Large intestine (tissue), 12 donors: ENCODE results near the gene NLRP12. TPM values are rescaled to one million over a fixed set of nuclear protein-coding genes. Genes with fewer than 3 reads are reported as not detected.
"Not testable (repeated sequence)": the region's sequence is repeated elsewhere in the genome, so short reads cannot be mapped to it uniquely, and the experiment has no call there.

Experiments used
- DNase-seq, 2 donors: peaks; one replicate each; pipeline versions ENCODE4 v3.0.0 to v3.0.0-alpha.2; 2013
- H3K27ac ChIP-seq: one replicate; pipeline ENCODE4 v1.5.1; 2013; ENCODE audit warnings: low read length
- H3K27me3 ChIP-seq: 2 replicates; pipeline ENCODE4 v1.6.1; 2013; ENCODE audit warnings: low read length; ENCODE audit not compliant: control insufficient read depth, insufficient read depth
- H3K36me3 ChIP-seq: 2 replicates; pipeline ENCODE4 v1.6.1; 2013; ENCODE audit warnings: low read length; ENCODE audit not compliant: control insufficient read depth, insufficient read depth
- H3K4me1 ChIP-seq: one replicate; pipeline ENCODE4 v1.6.1; 2013; ENCODE audit warnings: low read length; ENCODE audit not compliant: control insufficient read depth, insufficient read depth
- H3K4me3 ChIP-seq: one replicate; pipeline ENCODE4 v1.5.1; 2013; ENCODE audit warnings: low read length
- H3K9me3 ChIP-seq: one replicate; pipeline ENCODE4 v1.6.1; 2013; ENCODE audit warnings: mild to moderate bottlenecking, low read depth, low read length, moderate library complexity; ENCODE audit not compliant: control insufficient read depth
- WGBS: methylation state at CpG from one replicate; pipeline ENCODE4 v1.1.5; 2013; ENCODE audit warnings: low lambda C conversion rate; ENCODE audit not compliant: insufficient coverage; 5-methylcytosine and 5-hydroxymethylcytosine counted together
- long read RNA-seq, 11 donors: transcript quantifications; one replicate each; lab custom pipeline, GENCODE V29; 2026
- polyA plus RNA-seq: library from polyadenylated mRNA; unstranded; fragments of 120-200 nt; gene quantifications from one replicate; pipeline ENCODE4 v1.2.1, GENCODE V29; 2013

The NLRP12 gene, protein sequence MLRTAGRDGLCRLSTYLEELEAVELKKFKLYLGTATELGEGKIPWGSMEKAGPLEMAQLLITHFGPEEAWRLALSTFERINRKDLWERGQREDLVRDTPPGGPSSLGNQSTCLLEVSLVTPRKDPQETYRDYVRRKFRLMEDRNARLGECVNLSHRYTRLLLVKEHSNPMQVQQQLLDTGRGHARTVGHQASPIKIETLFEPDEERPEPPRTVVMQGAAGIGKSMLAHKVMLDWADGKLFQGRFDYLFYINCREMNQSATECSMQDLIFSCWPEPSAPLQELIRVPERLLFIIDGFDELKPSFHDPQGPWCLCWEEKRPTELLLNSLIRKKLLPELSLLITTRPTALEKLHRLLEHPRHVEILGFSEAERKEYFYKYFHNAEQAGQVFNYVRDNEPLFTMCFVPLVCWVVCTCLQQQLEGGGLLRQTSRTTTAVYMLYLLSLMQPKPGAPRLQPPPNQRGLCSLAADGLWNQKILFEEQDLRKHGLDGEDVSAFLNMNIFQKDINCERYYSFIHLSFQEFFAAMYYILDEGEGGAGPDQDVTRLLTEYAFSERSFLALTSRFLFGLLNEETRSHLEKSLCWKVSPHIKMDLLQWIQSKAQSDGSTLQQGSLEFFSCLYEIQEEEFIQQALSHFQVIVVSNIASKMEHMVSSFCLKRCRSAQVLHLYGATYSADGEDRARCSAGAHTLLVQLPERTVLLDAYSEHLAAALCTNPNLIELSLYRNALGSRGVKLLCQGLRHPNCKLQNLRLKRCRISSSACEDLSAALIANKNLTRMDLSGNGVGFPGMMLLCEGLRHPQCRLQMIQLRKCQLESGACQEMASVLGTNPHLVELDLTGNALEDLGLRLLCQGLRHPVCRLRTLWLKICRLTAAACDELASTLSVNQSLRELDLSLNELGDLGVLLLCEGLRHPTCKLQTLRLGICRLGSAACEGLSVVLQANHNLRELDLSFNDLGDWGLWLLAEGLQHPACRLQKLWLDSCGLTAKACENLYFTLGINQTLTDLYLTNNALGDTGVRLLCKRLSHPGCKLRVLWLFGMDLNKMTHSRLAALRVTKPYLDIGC
- 0.03 TPM for polyA plus RNA-seq
- long read RNA-seq, donor 1, result 0 reads
- long read RNA-seq, donor 2, result 0 reads
- long read RNA-seq, donor 3, result 0 reads
- long read RNA-seq, donor 4, result 0 reads
- long read RNA-seq, donor 5, result 0 reads
- long read RNA-seq, donor 6, result 0 reads
- long read RNA-seq, donor 7, result 0 reads
- long read RNA-seq, donor 8, result 0 reads
- long read RNA-seq, donor 9, result 0 reads
- long read RNA-seq, donor 10, result 0 reads
- long read RNA-seq, donor 11, result 0 reads

DNA sequence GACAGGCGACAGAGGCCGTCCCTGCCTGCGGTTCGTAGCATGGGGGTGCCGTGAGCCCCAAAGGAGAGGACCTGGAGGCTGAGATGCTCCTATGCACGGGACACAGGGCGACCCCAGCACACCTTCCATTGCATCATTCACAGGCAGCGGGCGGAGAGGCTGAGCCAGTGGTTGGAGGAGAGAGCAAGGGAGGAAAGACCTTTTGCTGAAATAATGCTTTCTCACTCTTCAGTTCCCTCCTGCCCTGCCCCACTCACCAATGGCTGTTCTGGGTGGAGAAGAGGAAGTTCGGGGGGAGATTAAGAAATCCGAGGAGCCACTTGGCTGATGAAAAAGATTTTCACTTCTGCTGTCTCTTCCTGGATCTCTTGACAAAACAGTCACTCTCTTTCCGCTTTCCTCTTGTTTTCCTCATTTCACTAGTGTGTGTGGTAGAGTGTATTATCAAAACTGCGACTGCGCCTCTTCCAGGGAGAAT is at the start of gene NLRP12:
NLRP12 (minus strand) TSS at position 181 of the 478 bp plus-strand sequence; CDS start at position 41, 140 bp downstream.
- WGBS, result 0% methylated on average over 1 of the region's 14 CpGs
- H3K27me3 ChIP-seq, result no peaks in the 10 kb centered on the region
- no peak for DNase-seq
- no peaks in the 10 kb centered on the region for H3K9me3 ChIP-seq
- no peaks in the 10 kb centered on the region for H3K4me1 ChIP-seq
- no peak within 1 kb of the TSS for H3K27ac ChIP-seq
- no peak within 1 kb of the TSS for H3K4me3 ChIP-seq
- H3K36me3 ChIP-seq, result no peaks in the 10 kb centered on the region

DNA sequence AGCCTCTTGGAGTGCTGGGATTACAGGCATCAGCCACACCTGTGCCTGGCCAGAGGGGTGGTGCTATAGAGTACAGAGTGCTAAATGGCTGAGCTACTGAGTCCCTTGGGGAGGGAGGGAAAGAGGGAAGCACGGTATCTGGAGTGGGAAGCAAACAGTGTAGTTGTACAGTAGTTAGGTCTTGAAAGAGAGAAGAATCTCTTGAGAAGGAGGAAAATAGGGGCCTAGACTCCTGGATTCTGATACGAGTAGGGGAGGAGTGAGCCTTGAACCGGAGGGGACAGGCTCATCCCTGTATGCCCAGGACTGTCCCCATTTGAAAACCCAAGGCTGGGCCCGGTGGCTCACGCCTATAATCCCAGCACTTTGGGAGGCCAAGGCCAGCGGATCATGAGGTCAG is 48.6 kb upstream of the NLRP12 start:
- peaks cover 20% of the 10 kb centered on the region for H3K36me3 ChIP-seq
- no peak overlapping the region for H3K27ac ChIP-seq
- peaks cover 15% of the 10 kb centered on the region for H3K4me1 ChIP-seq
- H3K4me3 ChIP-seq, result no peak overlapping the region
- no peak for DNase-seq
- H3K27me3 ChIP-seq, result no peaks in the 10 kb centered on the region
- no peaks in the 10 kb centered on the region for H3K9me3 ChIP-seq
- WGBS, result 40% methylated on average over 1 of the region's 6 CpGs

DNA sequence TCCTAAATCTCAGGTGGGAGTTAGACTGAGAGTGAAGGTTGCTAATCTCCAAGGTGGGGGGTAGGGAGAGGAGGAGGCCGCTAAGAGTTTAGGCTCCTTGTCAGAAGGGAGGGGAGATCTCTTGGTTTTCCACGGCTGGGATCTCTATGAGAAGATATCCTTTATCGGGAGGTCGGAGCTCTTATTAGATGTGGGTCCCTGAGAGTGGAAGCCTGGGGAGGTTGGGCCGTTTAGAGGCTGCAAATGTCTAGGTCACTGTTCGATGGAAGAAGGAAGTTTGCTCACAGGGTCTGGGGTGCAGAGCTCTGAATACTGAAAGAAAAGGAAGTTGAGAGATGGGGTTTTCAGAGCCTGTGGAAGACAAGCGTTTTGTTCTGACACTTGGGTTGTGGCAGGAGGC is 47.3 kb upstream of the NLRP12 start:
- Histone ChIP-seq H3K27me3 (no peaks in the 10 kb centered on the region), H3K27ac (no peak overlapping the region), H3K9me3 (no peaks in the 10 kb centered on the region), H3K36me3 (peaks cover 20% of the 10 kb centered on the region), H3K4me1 (peaks cover 25% of the 10 kb centered on the region), H3K4me3 (no peak overlapping the region)
- DNase-seq, result no peak
- no CpG with 5 or more reads among the region's 7 CpGs for WGBS

DNA sequence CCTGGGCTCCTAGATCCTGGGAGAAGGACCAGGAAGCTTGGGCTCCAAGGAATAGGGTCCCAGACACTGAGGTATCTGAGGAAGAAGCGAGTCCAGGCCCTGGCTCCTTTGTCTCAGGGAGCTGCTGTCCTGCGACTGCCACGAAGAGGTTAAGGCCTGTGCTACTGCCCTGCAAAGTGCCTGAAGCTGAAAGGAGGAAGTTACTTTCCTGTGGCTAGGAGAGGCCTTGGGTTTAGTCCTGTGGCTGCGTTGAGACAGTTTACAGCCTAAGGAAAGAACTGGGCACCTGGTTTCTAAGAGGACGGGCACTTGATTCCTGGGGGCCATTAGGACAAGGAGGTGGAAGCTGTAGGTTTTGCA is 46.4 kb upstream of the NLRP12 start:
- peak overlapping the region; percentile 33 for H3K27ac ChIP-seq
- DNase-seq, result peak in 1 of 2 donors; percentile 34
- H3K36me3 ChIP-seq, result peaks cover 20% of the 10 kb centered on the region
- H3K27me3 ChIP-seq, result no peaks in the 10 kb centered on the region
- H3K4me1 ChIP-seq, result peaks cover 34% of the 10 kb centered on the region
- H3K4me3 ChIP-seq, result no peak overlapping the region
- WGBS, result no CpG with 5 or more reads among the region's 5 CpGs
- H3K9me3 ChIP-seq, result no peaks in the 10 kb centered on the region

DNA sequence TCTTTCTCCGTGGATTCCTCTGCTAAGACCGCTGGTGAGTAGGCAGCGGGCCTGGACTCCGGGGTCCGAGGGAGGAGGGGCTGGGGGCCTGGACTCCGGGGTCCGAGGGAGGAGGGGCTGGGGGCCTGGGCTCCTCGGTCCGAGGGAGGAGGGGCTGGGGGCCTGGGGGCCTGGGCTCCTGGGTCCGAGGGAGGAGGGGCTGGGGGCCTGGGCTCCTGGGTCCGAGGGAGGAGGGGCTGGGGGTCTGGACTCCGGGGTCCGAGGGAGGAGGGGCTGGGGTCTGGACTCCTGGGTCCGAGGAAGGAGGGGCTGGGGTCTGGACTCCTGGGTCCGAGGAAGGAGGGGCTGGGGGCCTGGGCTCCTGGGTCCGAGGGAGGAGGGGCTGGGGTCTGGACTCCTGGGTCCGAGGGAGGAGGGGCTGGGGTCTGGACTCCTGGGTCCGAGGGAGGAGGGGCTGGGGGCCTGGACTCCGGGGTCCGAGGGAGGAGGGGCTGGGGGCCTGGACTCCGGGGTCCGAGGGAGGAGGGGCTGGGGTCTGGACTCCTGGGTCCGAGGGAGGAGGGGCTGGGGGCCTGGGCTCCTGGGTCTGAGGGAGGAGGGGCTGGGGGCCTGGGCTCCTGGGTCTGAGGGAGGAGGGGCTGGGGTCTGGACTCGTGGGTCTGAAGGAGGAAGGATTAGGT is 45.8 kb upstream of the NLRP12 start:
- peaks cover 34% of the 10 kb centered on the region for H3K4me1 ChIP-seq
- not testable (repeated sequence) for H3K9me3 ChIP-seq, DNase-seq, H3K27me3 ChIP-seq
- peak overlapping the region; percentile 77 for H3K27ac ChIP-seq
- peak overlapping the region; percentile 81 for H3K4me3 ChIP-seq
- WGBS, result no CpG with 5 or more reads among the region's 24 CpGs
- peaks cover 19% of the 10 kb centered on the region for H3K36me3 ChIP-seq

DNA sequence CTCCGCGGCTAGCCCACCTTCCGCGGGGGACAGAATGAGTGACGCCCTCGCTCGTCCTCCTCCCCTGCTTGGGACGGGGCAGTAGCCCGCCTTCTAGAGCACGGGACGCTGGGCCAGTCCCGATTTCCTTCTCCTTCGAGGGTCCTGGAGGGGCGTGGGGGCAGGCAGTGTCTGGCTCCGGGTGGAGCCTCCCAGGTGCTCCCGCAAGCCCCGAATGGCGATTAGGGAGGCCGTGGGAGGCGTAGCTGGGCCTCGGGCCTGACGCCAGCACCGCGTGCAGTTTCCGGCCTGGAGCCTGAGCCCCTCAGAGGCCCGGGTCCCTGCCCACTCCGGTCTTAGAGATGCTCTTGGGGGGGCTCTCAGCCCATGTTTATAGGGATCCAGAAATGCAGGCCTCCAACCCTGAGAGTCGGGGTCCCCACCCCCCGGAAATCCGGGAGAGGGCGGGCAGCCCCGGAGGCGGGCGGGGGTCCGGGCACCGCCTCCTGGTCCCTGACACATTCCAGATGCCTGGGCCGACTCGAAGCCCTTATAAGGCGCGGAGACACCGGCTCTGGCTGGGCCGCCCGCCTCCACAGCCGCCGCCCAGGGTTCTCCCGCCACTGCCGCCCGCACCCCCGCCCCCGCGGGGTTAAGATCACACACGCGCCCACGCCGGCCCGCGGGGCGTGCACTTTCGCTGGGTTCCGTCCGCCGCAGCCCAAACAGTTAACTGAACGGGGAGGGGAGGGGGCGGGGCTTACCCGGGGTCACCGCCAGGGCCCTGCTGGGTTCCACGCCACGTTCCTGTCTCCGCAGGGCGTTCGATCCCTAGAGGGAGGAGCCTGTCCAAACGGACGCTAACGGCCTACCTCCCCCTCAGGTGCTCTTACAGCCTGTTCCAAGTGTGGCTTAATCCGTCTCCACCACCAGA is 45.0 kb upstream of the NLRP12 start:
- WGBS, result 0% methylated on average over 6 of the region's 75 CpGs
- no peaks in the 10 kb centered on the region for H3K9me3 ChIP-seq
- peak overlapping the region; percentile 81 for H3K4me3 ChIP-seq
- H3K36me3 ChIP-seq, result peaks cover 13% of the 10 kb centered on the region
- no peaks in the 10 kb centered on the region for H3K27me3 ChIP-seq
- DNase-seq, result peak; percentile 80 to 88
- peaks cover 38% of the 10 kb centered on the region for H3K4me1 ChIP-seq
- peak overlapping the region; percentile 77 for H3K27ac ChIP-seq

DNA sequence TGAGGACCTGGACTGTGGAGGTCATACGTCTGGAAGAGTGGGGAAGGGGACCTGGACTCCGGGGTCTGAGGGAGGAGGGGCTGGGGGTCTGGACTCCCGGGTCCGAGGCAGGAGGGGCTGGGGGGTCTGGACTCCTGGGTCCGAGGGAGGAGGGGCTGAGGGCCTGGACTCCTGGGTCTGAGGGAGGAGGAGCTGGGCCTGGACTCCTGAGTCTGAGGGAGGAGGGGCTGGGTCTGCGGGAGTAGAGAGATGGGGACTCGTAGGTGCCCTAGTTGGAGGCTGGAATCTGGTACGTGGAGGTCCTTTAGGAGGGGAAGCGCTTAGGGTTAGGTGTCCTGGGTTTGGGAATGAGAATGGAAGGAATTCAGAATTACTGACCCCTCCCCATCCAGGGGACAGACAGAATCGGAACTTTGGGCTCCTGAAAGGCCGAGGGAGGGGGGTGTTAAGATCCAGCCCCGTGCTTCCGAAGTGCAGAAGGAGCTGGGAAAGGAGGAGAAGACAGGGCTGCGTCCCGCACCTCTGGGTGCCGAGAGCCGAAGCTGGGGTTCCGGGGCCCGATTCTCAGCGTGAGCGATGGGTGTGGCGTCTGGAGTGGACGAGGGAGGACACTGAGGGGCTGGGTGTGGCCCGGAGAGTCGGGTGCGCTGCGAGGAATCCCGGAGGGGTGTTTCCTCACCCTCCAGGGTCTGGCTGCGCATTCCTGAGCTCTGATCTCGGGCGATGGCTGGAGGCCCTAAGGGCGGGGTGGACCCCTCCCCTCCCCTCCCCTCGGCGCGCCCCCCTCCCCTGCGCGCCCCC is 44.2 kb upstream of the NLRP12 start:
- peak overlapping the region; percentile 77 for H3K27ac ChIP-seq
- H3K9me3 ChIP-seq, result no peaks in the 10 kb centered on the region
- H3K27me3 ChIP-seq, result no peaks in the 10 kb centered on the region
- peaks cover 4% of the 10 kb centered on the region for H3K36me3 ChIP-seq
- peak; percentile 57 to 60 for DNase-seq
- peak overlapping the region; percentile 81 for H3K4me3 ChIP-seq
- H3K4me1 ChIP-seq, result peaks cover 42% of the 10 kb centered on the region
- WGBS, result no CpG with 5 or more reads among the region's 37 CpGs

DNA sequence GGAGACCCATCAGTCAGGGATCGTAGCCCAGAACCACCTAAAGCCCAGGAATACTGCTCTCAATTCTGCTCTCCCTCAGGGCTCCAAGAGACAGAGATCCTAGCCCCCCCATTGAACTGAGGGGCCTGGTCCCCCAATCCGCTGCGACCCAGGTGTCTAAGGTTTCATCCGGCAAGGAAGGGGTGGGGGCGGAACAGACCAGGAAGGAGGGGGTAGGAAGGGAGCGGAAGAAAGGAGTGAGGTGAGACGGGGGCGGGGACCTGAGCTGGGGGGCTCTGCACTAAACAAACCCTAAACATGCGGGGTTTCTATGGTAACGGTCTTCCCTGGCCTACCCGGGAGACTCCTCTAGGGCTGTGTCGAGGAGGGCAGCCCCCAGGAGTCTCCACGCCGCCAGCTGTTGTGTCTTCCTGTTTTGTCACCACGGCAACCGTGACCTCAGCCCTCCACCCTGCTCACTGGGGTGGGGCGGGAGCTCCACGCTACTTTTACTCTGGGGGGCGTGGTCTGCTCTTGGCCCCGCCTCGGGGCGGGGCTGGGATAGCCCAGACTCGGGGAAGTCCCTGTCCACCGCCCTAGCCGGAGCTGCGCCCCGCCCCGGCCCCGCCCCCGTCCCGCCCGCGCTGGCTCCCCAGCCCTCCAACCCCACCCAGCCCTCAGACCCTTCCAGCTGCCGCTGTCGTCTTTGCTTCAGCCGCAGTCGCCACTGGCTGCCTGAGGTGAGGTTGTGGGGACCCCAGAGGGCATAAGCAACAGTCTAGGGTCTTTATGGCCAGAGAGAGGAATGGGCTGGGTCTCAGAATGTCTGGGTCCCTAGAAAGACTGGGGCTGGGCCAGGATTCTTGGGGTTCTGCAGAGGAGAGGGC is 43.3 kb upstream of the NLRP12 start, which contains the start of gene MYADM:
MYADM (plus strand) TSS at position 659 of the 866 bp plus-strand sequence. CDS start 5,647 bp downstream, outside the sequence.
- Histone ChIP-seq H3K9me3 (no peaks in the 10 kb centered on the region), H3K27me3 (no peaks in the 10 kb centered on the region), H3K27ac (peak within 1 kb of the TSS; percentile 91), H3K4me3 (peak within 1 kb of the TSS; percentile 81), H3K36me3 (no peaks in the 10 kb centered on the region), H3K4me1 (peaks cover 42% of the 10 kb centered on the region)
- peak; percentile 97 to 98 for DNase-seq
- WGBS, result no CpG with 5 or more reads among the region's 37 CpGs
